ENCODE results near the gene SH3BP5L.

SH3BP5L gene

DNA sequence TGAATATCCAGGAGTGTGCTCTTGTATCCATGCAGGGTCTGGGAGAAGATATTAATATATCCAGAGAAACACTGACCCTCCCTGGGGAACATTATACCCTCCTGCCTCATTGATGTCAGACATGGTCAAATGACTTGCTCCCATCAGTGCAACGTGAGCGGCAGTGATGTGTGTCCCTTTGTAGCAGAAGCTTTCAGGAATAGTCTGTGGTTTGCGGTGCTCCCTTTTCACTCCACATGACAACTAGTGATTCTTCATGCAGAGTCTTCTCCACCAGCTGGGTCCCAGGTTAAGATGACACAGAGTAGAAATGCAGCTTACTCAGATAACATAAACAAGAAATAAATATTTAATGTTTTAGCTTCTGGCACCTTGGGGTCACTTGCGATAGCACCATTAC is 38.3 kb downstream of the SH3BP5L start:
- Histone ChIP-seq H2AFZ (ENCODE audit: low read length) (no peak overlapping the region), H3K27me3 (ENCODE audit: control insufficient read depth in 3 of 3, insufficient read depth in 3 of 3, low read depth in 1 of 3, low read length in 3 of 3) (peaks cover 0 to 4% (median 0%) of the 10 kb centered on the region in 3 experiments), H3K36me3 (replicated peaks in 1 of 2; ENCODE audit: control insufficient read depth in 2 of 2, insufficient read depth in 2 of 2, low read length in 2 of 2) (no peaks in the 10 kb centered on the region), H2BK120ac (ENCODE audit: low read depth, low read length) (no peak overlapping the region), H3K9ac (ENCODE audit: low read depth, low read length, poor library complexity) (no peak overlapping the region), H4K8ac (ENCODE audit: low read depth, low read length) (no peak overlapping the region), H3K14ac (ENCODE audit: low read length) (no peak overlapping the region), H3K9me3 (replicated peaks in 1 of 2; ENCODE audit: control insufficient read depth in 2 of 2, insufficient read depth in 1 of 2, low read depth in 1 of 2, low read length in 2 of 2) (peaks cover 0 to 30% of the 10 kb centered on the region in 2 donors), H3K23ac (ENCODE audit: low read depth, low read length, poor library complexity) (no peak overlapping the region), H2AK5ac (ENCODE audit: low read depth, low read length) (no peak overlapping the region), H3K18ac (ENCODE audit: low read length) (no peak overlapping the region), H3K4me2 (ENCODE audit: insufficient read depth, low read length, poor library complexity, severe bottlenecking) (no peak overlapping the region), H2BK15ac (ENCODE audit: low read length) (no peak overlapping the region), H4K91ac (ENCODE audit: low read depth, low read length, poor library complexity) (no peak overlapping the region), H3K27ac (replicated peaks; ENCODE audit: low read length) (no peak overlapping the region), H2BK12ac (ENCODE audit: low read length) (no peak overlapping the region), H3K4me3 (ENCODE audit: low read length in 2 of 2) (no peak overlapping the region), H3K4me1 (ENCODE audit: control insufficient read depth in 2 of 2, insufficient read depth in 1 of 2, low read depth in 1 of 2, low read length in 2 of 2) (no peaks in the 10 kb centered on the region), H3K79me1 (ENCODE audit: low read depth, low read length) (no peaks in the 10 kb centered on the region), H3K4ac (ENCODE audit: low read length) (no peak overlapping the region), H2BK5ac (ENCODE audit: low read length) (no peak overlapping the region)
- DNase-seq (ENCODE audit: low spot score), result no peak
- no CpG with 5 or more reads among the region's 4 CpGs for WGBS, 2 donors (ENCODE audit: extremely low coverage in 2 of 2, insufficient read length in 2 of 2, insufficient replicate concordance in 1 of 2)

DNA sequence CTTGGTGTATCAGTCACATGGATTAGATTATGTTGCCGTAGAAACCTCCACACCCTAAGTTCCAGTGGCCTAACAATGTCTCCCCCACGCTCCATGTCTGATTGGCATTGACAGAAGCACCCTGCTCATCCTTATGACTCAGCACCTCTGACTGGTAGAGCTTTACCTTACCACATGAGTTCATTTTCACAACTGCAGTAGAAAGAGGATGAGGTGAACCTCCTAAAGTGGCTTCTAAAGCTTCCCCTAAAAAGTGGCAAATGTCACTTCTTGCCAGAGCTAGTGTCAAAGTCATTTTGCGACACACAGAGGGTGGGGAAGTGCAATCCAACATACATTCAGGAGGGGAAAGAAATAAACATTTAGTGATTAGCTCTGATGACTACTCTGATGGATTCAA is 39.6 kb downstream of the SH3BP5L start:
- no peak overlapping the region for H2AK5ac ChIP-seq (ENCODE audit: low read depth, low read length)
- H3K4me2 ChIP-seq (ENCODE audit: insufficient read depth, low read length, poor library complexity, severe bottlenecking), result no peak overlapping the region
- H4K8ac ChIP-seq (ENCODE audit: low read depth, low read length), result no peak overlapping the region
- H2AFZ ChIP-seq (ENCODE audit: low read length), result no peak overlapping the region
- no peak overlapping the region for H2BK5ac ChIP-seq (ENCODE audit: low read length)
- WGBS, 2 donors (ENCODE audit: extremely low coverage in 2 of 2, insufficient read length in 2 of 2, insufficient replicate concordance in 1 of 2), result no CpG with 5 or more reads among the region's 3 CpGs
- no peak overlapping the region for H2BK15ac ChIP-seq (ENCODE audit: low read length)
- H3K4me1 ChIP-seq (ENCODE audit: control insufficient read depth in 2 of 2, insufficient read depth in 1 of 2, low read depth in 1 of 2, low read length in 2 of 2), result no peaks in the 10 kb centered on the region
- H3K27me3 ChIP-seq (ENCODE audit: control insufficient read depth in 3 of 3, insufficient read depth in 3 of 3, low read depth in 1 of 3, low read length in 3 of 3), result peaks cover 0 to 9% (median 0%) of the 10 kb centered on the region in 3 experiments
- H3K79me1 ChIP-seq (ENCODE audit: low read depth, low read length), result no peaks in the 10 kb centered on the region
- no peak overlapping the region for H4K91ac ChIP-seq (ENCODE audit: low read depth, low read length, poor library complexity)
- H3K4ac ChIP-seq (ENCODE audit: low read length), result no peak overlapping the region
- no peak overlapping the region for H3K9ac ChIP-seq (ENCODE audit: low read depth, low read length, poor library complexity)
- H3K14ac ChIP-seq (ENCODE audit: low read length), result no peak overlapping the region
- no peak overlapping the region for H2BK120ac ChIP-seq (ENCODE audit: low read depth, low read length)
- no peak overlapping the region for H2BK12ac ChIP-seq (ENCODE audit: low read length)
- no peak overlapping the region for H3K4me3 ChIP-seq (ENCODE audit: low read length in 2 of 2)
- no peak overlapping the region for H3K23ac ChIP-seq (ENCODE audit: low read depth, low read length, poor library complexity)
- no peak overlapping the region for H3K18ac ChIP-seq (ENCODE audit: low read length)
- peaks cover 0 to 33% of the 10 kb centered on the region in 2 donors for H3K9me3 ChIP-seq (replicated peaks in 1 of 2; ENCODE audit: control insufficient read depth in 2 of 2, insufficient read depth in 1 of 2, low read depth in 1 of 2, low read length in 2 of 2)
- DNase-seq (ENCODE audit: low spot score), result no peak
- no peak overlapping the region for H3K27ac ChIP-seq (replicated peaks; ENCODE audit: low read length)
- H3K36me3 ChIP-seq (replicated peaks in 1 of 2; ENCODE audit: control insufficient read depth in 2 of 2, insufficient read depth in 2 of 2, low read length in 2 of 2), result no peaks in the 10 kb centered on the region

DNA sequence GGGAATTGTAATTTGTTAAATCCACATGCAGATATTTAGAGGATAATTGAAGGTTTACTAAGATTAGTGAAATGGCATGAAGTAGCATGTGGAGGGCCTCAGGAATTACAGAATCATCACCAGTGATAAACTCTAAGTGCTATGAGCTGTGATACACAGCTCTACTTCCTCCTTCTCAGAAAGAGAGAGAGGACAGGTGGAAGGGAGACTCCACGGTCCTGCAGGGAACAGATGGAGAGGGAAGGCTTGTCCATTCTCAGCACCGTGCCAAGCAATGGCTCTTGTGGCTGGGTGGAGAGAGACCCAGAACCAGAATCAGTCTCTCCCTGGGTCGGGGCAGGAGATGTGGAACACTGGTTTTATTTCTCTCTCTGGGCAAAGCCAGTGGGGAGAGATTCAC is 42.3 kb downstream of the SH3BP5L start:
- H3K4me1 ChIP-seq (ENCODE audit: control insufficient read depth in 2 of 2, insufficient read depth in 1 of 2, low read depth in 1 of 2, low read length in 2 of 2), result no peaks in the 10 kb centered on the region
- no peak overlapping the region for H2BK15ac ChIP-seq (ENCODE audit: low read length)
- H3K18ac ChIP-seq (ENCODE audit: low read length), result no peak overlapping the region
- H3K23ac ChIP-seq (ENCODE audit: low read depth, low read length, poor library complexity), result no peak overlapping the region
- no peak overlapping the region for H3K4me3 ChIP-seq (ENCODE audit: low read length in 2 of 2)
- peaks cover 0 to 35% of the 10 kb centered on the region in 2 donors for H3K9me3 ChIP-seq (replicated peaks in 1 of 2; ENCODE audit: control insufficient read depth in 2 of 2, insufficient read depth in 1 of 2, low read depth in 1 of 2, low read length in 2 of 2)
- no peak overlapping the region for H4K8ac ChIP-seq (ENCODE audit: low read depth, low read length)
- no peak overlapping the region for H4K91ac ChIP-seq (ENCODE audit: low read depth, low read length, poor library complexity)
- H3K9ac ChIP-seq (ENCODE audit: low read depth, low read length, poor library complexity), result no peak overlapping the region
- no peak overlapping the region for H2BK12ac ChIP-seq (ENCODE audit: low read length)
- WGBS, 2 donors (ENCODE audit: extremely low coverage in 2 of 2, insufficient read length in 2 of 2, insufficient replicate concordance in 1 of 2), result no CpG with 5 or more reads among the region's 3 CpGs
- no peak overlapping the region for H3K4ac ChIP-seq (ENCODE audit: low read length)
- no peaks in the 10 kb centered on the region for H3K79me1 ChIP-seq (ENCODE audit: low read depth, low read length)
- no peak overlapping the region for H3K4me2 ChIP-seq (ENCODE audit: insufficient read depth, low read length, poor library complexity, severe bottlenecking)
- H3K36me3 ChIP-seq (replicated peaks in 1 of 2; ENCODE audit: control insufficient read depth in 2 of 2, insufficient read depth in 2 of 2, low read length in 2 of 2), result no peaks in the 10 kb centered on the region
- no peak overlapping the region for H2BK5ac ChIP-seq (ENCODE audit: low read length)
- no peak overlapping the region for H3K14ac ChIP-seq (ENCODE audit: low read length)
- H3K27me3 ChIP-seq (ENCODE audit: control insufficient read depth in 3 of 3, insufficient read depth in 3 of 3, low read depth in 1 of 3, low read length in 3 of 3), result peaks cover 0 to 9% (median 0%) of the 10 kb centered on the region in 3 experiments
- no peak for DNase-seq (ENCODE audit: low spot score)
- H2BK120ac ChIP-seq (ENCODE audit: low read depth, low read length), result no peak overlapping the region
- no peak overlapping the region for H2AK5ac ChIP-seq (ENCODE audit: low read depth, low read length)
- H3K27ac ChIP-seq (replicated peaks; ENCODE audit: low read length), result no peak overlapping the region
- no peak overlapping the region for H2AFZ ChIP-seq (ENCODE audit: low read length)

DNA sequence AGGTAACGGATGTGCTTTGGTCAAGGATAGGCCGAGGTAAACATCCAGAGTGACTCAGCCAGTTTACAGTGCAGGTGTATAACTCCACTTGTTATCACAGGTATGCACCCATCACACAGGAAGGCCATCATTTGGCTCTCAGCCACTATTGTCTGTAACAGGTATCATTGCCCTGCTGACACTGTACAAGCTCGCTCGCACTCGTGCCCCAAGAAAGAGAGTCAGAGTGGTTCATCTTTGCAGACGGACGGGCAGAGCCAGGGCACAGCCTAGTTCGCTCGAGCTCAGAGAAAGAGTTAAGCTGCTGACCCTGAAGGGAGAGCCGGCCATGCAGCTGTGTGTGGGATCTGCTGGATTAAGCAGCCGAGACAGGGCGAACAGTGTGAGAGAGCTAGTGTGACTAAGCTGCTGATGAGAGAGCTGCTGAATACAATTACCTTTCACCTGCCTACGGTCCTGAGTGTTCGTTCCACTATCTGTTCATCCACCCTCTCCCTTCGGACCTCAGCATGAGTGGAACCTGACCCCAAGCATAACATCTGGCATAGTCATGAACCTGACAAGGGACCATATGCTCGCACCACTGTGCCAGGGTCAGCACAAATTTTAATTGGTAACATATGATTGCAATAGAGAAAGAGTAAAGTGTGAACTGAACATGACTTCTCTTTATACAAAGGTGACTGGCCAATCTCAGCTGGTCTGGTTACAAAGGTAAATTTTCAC is 43.1 kb downstream of the SH3BP5L start:
- Histone ChIP-seq H3K23ac (ENCODE audit: low read depth, low read length, poor library complexity) (no peak overlapping the region), H2BK5ac (ENCODE audit: low read length) (no peak overlapping the region), H3K18ac (ENCODE audit: low read length) (no peak overlapping the region), H3K27ac (replicated peaks; ENCODE audit: low read length) (no peak overlapping the region), H2BK120ac (ENCODE audit: low read depth, low read length) (no peak overlapping the region), H3K79me1 (ENCODE audit: low read depth, low read length) (no peaks in the 10 kb centered on the region), H3K9ac (ENCODE audit: low read depth, low read length, poor library complexity) (no peak overlapping the region), H2AFZ (ENCODE audit: low read length) (no peak overlapping the region), H3K4me2 (ENCODE audit: insufficient read depth, low read length, poor library complexity, severe bottlenecking) (no peak overlapping the region), H4K91ac (ENCODE audit: low read depth, low read length, poor library complexity) (peak overlapping the region; percentile 2), H2AK5ac (ENCODE audit: low read depth, low read length) (no peak overlapping the region), H3K4me1 (ENCODE audit: control insufficient read depth in 2 of 2, insufficient read depth in 1 of 2, low read depth in 1 of 2, low read length in 2 of 2) (no peaks in the 10 kb centered on the region), H3K9me3 (replicated peaks in 1 of 2; ENCODE audit: control insufficient read depth in 2 of 2, insufficient read depth in 1 of 2, low read depth in 1 of 2, low read length in 2 of 2) (peaks cover 0 to 37% of the 10 kb centered on the region in 2 donors), H4K8ac (ENCODE audit: low read depth, low read length) (no peak overlapping the region), H3K27me3 (ENCODE audit: control insufficient read depth in 3 of 3, insufficient read depth in 3 of 3, low read depth in 1 of 3, low read length in 3 of 3) (peaks cover 0 to 9% (median 0%) of the 10 kb centered on the region in 3 experiments), H2BK15ac (ENCODE audit: low read length) (no peak overlapping the region), H2BK12ac (ENCODE audit: low read length) (no peak overlapping the region), H3K36me3 (replicated peaks in 1 of 2; ENCODE audit: control insufficient read depth in 2 of 2, insufficient read depth in 2 of 2, low read length in 2 of 2) (no peaks in the 10 kb centered on the region), H3K4ac (ENCODE audit: low read length) (no peak overlapping the region), H3K14ac (ENCODE audit: low read length) (no peak overlapping the region), H3K4me3 (ENCODE audit: low read length in 2 of 2) (no peak overlapping the region)
- no peak for DNase-seq (ENCODE audit: low spot score)
- WGBS, 2 donors (ENCODE audit: extremely low coverage in 2 of 2, insufficient read length in 2 of 2, insufficient replicate concordance in 1 of 2), result no CpG with 5 or more reads among the region's 16 CpGs

Measured in neuronal stem cell (in vitro differentiated cells).